NCI-H187 treated with DMSO at 0.1 percent for 48 hours (cell line): ENCODE measurements around the gene BRSK1.

Experiments
- DNase-seq: peaks from one replicate; lab custom pipeline; 2025; lab: John Stamatoyannopoulos, UW

The BRSK1 gene

GRCh38 chr19:55353356-55353802 lies 69.6 kb downstream of the BRSK1 start:
- no peak for DNase-seq

DNA sequence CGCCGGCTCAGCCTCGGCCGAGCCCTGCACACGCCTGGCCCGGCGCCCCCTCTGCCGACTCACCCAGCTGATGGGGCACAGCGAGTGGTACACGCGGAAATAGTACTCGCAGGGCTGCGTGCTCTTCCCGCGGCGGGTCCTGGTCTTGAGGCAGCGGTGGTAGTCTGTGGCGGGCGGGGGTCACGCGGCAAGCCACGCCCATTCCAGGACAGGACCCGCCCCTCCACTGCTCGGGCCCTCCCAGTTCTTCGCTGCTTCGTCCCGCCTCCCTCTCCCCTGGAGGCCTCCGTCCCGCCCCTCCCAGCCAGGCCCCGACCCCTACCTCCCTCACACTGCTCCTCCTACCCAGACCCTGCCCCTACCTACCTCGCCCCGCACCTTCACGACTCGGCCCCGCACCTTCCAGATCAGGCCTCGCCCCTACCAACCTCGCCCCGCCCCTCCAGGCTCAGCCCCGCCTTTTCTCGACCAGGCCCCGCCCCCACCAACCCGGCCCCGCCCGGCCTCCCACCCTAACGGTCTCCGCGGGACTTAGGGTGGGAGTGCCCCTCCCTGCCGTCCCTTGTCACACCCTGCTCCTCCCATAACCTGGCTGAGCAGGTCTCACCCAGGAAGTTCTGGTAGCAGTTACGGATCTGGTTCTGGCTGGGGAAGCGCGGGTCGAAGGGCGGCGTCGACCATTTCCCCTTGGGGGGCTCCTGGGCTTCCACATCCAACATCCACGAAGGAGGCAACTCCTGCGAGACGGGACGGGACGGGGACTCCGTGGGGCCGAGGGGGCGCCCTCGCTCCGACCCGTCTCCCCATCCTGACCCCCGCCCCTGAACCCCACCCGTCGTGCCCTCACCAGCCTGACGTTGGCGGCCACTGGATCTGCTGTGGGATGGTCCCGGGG lies 70.3 kb downstream of the BRSK1 start:
- no peak for DNase-seq

GRCh38 chr19:55354698-55355212 lies 71.0 kb downstream of the BRSK1 start, which contains the start of gene COX6B2:
TSS of gene COX6B2 (minus strand) at chr19:55354719. CDS start at chr19:55354521, 198 bp downstream.
- no peak for DNase-seq

- no peak for DNase-seq
Observed at GRCh38 chr19:55355213-55355821, 71.5 kb downstream of the BRSK1 start.

- no peak for DNase-seq
Observed at GRCh38 chr19:55358493-55358892, 74.7 kb downstream of the BRSK1 start.

- no peak for DNase-seq
Observed at GRCh38 chr19:55358943-55359908, 75.4 kb downstream of the BRSK1 start.

DNA sequence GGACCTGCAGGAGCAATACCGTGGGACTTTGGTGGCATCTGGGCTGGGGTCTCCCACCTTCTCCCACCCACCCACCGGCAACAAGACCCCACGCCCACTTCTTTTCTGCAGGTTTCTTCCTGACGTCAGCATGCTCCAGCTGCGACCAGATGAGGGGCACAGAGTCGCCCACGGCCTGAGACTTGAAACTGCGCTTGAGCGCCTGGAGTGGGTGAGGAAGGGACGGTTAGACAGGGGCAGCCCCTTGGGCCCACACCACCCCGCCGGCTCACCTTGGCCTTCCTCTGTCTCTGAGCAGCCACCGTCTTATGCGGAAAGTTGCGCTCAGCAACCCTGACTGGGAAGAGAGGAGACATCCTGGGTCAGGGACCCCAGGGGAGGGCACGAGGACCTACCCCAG lies 77.1 kb downstream of the BRSK1 start:
- no peak for DNase-seq
